Tibial artery (tissue), 4 donors: ENCODE measurements around the gene KATNAL2.
A peak's percentile ranks its signal among the peaks of the same experiment; 100 is the strongest.

Experiments used
- DNase-seq, 2 donors: peaks; one replicate each; pipeline ENCODE4 v3.0.0-alpha.2; 2019
- H3K27ac ChIP-seq, 2 donors: fragments of 200-600 bp; sonication (generic) in 1 of 2; 1 replicate in 1 of 2; 2 replicates in 1 of 2; pipeline ENCODE4 v1.5.1; 2018 to 2019; ENCODE audit warnings: mild to moderate bottlenecking in 1 of 2
- H3K27me3 ChIP-seq, 2 donors: fragments of 200-600 bp; sonication (generic) in 1 of 2; one replicate each; pipeline versions ENCODE4 v1.5.1 to v1.6.0; 2016 to 2019
- H3K36me3 ChIP-seq, 3 donors: fragments of 200-600 bp; sonication (generic) in 2 of 3; one replicate each; pipeline ENCODE4 v1.5.1; 2016 to 2019; ENCODE audit warnings: mild to moderate bottlenecking in 2 of 3
- H3K4me1 ChIP-seq, 4 donors: fragments of 200-600 bp; sonication (generic) in 2 of 4; 1 replicate in 3 of 4; 2 replicates in 1 of 4; pipeline ENCODE4 v1.5.1; 2016 to 2019
- H3K4me3 ChIP-seq, 2 donors: fragments of 200-600 bp; sonication (generic) in 1 of 2; 1 replicate in 1 of 2; 2 replicates in 1 of 2; pipeline ENCODE4 v1.5.1; 2018 to 2019; ENCODE audit warnings: mild to moderate bottlenecking in 2 of 2
- H3K9me3 ChIP-seq, 3 donors: fragments of 200-600 bp; sonication (generic) in 1 of 3; one replicate each; pipeline ENCODE4 v1.5.1; 2016 to 2019
- intact Hi-C: fragments of 100-400 bp; cut with DNase I; formaldehyde crosslinking; loops from one replicate; pipeline ENCODE4 v1.15.0; 2023; ENCODE audit warnings: low total_unique reads
- TF ChIP-seq, protein P1 (sequence below), 2 experiments: fragments of 200-600 bp in 1 of 2; fragments of 450-650 bp in 1 of 2; IDR thresholded peaks; one replicate each; pipeline ENCODE4 v1.5.1; 2017 to 2019; ENCODE audit warnings: antibody characterized with exemption in 2 of 2, mild to moderate bottlenecking in 1 of 2, moderate library complexity in 1 of 2

The KATNAL2 gene

GRCh38 chr18:47040982-47041381, 123.6 kb downstream of the KATNAL2 start:
- Histone ChIP-seq H3K27ac (no peak overlapping the region), H3K27me3 (no peaks in the 10 kb centered on the region), H3K36me3 (no peaks in the 10 kb centered on the region), H3K4me1 (no peaks in the 10 kb centered on the region), H3K9me3 (no peaks in the 10 kb centered on the region), H3K4me3 (no peak overlapping the region)
- TF ChIP-seq, protein P1, sequence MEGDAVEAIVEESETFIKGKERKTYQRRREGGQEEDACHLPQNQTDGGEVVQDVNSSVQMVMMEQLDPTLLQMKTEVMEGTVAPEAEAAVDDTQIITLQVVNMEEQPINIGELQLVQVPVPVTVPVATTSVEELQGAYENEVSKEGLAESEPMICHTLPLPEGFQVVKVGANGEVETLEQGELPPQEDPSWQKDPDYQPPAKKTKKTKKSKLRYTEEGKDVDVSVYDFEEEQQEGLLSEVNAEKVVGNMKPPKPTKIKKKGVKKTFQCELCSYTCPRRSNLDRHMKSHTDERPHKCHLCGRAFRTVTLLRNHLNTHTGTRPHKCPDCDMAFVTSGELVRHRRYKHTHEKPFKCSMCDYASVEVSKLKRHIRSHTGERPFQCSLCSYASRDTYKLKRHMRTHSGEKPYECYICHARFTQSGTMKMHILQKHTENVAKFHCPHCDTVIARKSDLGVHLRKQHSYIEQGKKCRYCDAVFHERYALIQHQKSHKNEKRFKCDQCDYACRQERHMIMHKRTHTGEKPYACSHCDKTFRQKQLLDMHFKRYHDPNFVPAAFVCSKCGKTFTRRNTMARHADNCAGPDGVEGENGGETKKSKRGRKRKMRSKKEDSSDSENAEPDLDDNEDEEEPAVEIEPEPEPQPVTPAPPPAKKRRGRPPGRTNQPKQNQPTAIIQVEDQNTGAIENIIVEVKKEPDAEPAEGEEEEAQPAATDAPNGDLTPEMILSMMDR (IDR thresholded peaks at IDR 0.05) = no peak
- no peak for DNase-seq
- intact Hi-C loops = no loop called here

DNA sequence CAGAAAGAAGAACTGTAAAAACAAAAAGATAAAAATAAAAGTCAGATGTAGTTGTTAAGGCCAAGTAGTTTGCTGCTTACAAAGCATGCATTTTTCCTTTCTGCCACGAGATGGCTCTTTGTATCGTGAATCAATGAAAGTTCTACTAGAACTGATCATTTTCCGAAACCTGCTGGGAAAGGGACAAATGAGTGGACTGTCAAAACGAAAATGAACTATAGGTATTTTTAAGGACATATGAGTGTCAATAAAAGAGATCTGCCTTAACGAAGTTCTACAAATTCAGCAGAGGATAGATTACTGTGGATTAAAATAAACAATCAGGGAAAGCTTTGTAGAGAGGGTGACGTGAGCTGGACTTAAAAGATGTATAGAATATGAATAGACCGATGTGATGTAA, 133.1 kb downstream of the KATNAL2 start:
- intact Hi-C loops = no loop called here

GRCh38 chr18:47054369-47054768, 137.0 kb downstream of the KATNAL2 start:
- H3K4me3 ChIP-seq = no peak overlapping the region
- no peaks in the 10 kb centered on the region for H3K9me3 ChIP-seq
- TF ChIP-seq, protein P1 (IDR thresholded peaks at IDR 0.05) = no peak
- no peaks in the 10 kb centered on the region for H3K4me1 ChIP-seq
- H3K36me3 ChIP-seq = no peaks in the 10 kb centered on the region
- no peaks in the 10 kb centered on the region for H3K27me3 ChIP-seq
- intact Hi-C loops = no loop called here
- DNase-seq = no peak
- H3K27ac ChIP-seq = no peak overlapping the region

More for the DNA sequence above, 133.1 kb downstream of the KATNAL2 start:
- no peak for DNase-seq
- Histone ChIP-seq H3K27ac (no peak overlapping the region), H3K4me1 (no peaks in the 10 kb centered on the region), H3K27me3 (no peaks in the 10 kb centered on the region), H3K4me3 (no peak overlapping the region), H3K36me3 (no peaks in the 10 kb centered on the region), H3K9me3 (no peaks in the 10 kb centered on the region)
- TF ChIP-seq, protein P1 (IDR thresholded peaks at IDR 0.05) = peak; percentile 54 to 57

GRCh38 chr18:47062471-47062870, 145.1 kb downstream of the KATNAL2 start:
- H3K27ac ChIP-seq = no peak overlapping the region
- H3K27me3 ChIP-seq = no peaks in the 10 kb centered on the region
- H3K4me1 ChIP-seq = no peaks in the 10 kb centered on the region
- TF ChIP-seq, protein P1 (IDR thresholded peaks at IDR 0.05) = no peak
- intact Hi-C loops = no loop called here
- H3K9me3 ChIP-seq = peaks cover 0 to 4% (median 0%) of the 10 kb centered on the region in 3 donors
- DNase-seq = no peak
- no peaks in the 10 kb centered on the region for H3K36me3 ChIP-seq
- H3K4me3 ChIP-seq = no peak overlapping the region

DNA sequence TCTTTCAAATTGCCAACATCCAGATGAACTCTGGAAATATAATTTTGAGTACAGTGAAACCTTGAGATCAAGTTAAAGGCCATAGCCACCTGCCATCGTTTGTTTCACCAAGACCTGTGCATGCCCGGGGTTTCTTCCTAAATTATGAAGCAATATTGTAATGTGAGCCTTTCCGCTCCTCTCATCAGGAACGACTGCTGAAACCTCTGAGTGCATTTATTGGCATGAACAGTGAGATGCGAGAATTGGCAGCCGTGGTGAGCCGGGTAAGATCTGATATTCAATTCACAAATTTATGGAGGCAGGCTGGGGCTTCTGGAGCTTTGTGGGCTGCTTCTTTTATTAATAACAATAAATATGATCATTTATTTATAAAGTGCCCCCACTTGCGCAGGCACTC, 145.7 kb downstream of the KATNAL2 start:
- H3K9me3 ChIP-seq = peaks cover 0 to 4% (median 0%) of the 10 kb centered on the region in 3 donors
- no peaks in the 10 kb centered on the region for H3K27me3 ChIP-seq

More for the DNA sequence above, 145.7 kb downstream of the KATNAL2 start:
- Histone ChIP-seq H3K36me3 (no peaks in the 10 kb centered on the region), H3K4me3 (no peak overlapping the region), H3K4me1 (no peaks in the 10 kb centered on the region), H3K27ac (no peak overlapping the region)
- intact Hi-C loops = no loop called here
- no peak for DNase-seq
- TF ChIP-seq, protein P1 (IDR thresholded peaks at IDR 0.05) = no peak
